HS-5 (cell line): ENCODE data around the gene NCAPH2.
"Not testable (repeated sequence)": the region's sequence is repeated elsewhere in the genome, so short reads cannot be mapped to it uniquely, and the experiment has no call there.

ENCODE experiments used
- DNase-seq: peaks from one replicate; pipeline ENCODE4 v3.0.0-alpha.2; 2012; ENCODE audit warnings: low read depth

The NCAPH2 gene

GRCh38 chr22:50530877-50531545, 23.0 kb downstream of the NCAPH2 start:
- DNase-seq: no peak

GRCh38 chr22:50531546-50531961, 23.5 kb downstream of the NCAPH2 start:
- DNase-seq: no peak

- DNase-seq: no peak
Measured at GRCh38 chr22:50531962-50532674, 24.1 kb downstream of the NCAPH2 start.

GRCh38 chr22:50532824-50533796, 25.1 kb downstream of the NCAPH2 start:
- DNase-seq: no peak

GRCh38 chr22:50533856-50534711, 26.1 kb downstream of the NCAPH2 start:
- DNase-seq: not testable (repeated sequence)

- no peak for DNase-seq
Measured at GRCh38 chr22:50535113-50535512, 27.1 kb downstream of the NCAPH2 start.

- no peak for DNase-seq
Measured at GRCh38 chr22:50536226-50536625, 28.2 kb downstream of the NCAPH2 start.

- no peak for DNase-seq
Measured at GRCh38 chr22:50537765-50538164, 29.7 kb downstream of the NCAPH2 start.

- DNase-seq: no peak
Measured at GRCh38 chr22:50540381-50540780, 32.4 kb downstream of the NCAPH2 start.

- DNase-seq: not testable (repeated sequence)
Measured at GRCh38 chr22:50541667-50542026, 33.6 kb downstream of the NCAPH2 start.

GRCh38 chr22:50542416-50542927, 34.4 kb downstream of the NCAPH2 start:
- no peak for DNase-seq

GRCh38 chr22:50544078-50544745, 36.2 kb downstream of the NCAPH2 start:
- DNase-seq: no peak

- DNase-seq: no peak
Measured at GRCh38 chr22:50544746-50545253, 36.8 kb downstream of the NCAPH2 start.

- DNase-seq: no peak
Measured at GRCh38 chr22:50545522-50546325, 37.7 kb downstream of the NCAPH2 start, which contains the start of gene KLHDC7B. KLHDC7B (plus strand) TSS chr22:50545899; CDS start chr22:50546244, 345 bp downstream.

- no peak for DNase-seq
Measured at GRCh38 chr22:50546326-50547262, 38.6 kb downstream of the NCAPH2 start.

GRCh38 chr22:50547263-50547985, 39.4 kb downstream of the NCAPH2 start:
- DNase-seq: no peak

GRCh38 chr22:50548040-50548920, 40.3 kb downstream of the NCAPH2 start:
- no peak for DNase-seq
